Thyroid gland (tissue), 4 donors: ENCODE measurements around the gene PRKAA2.

ENCODE experiments used
- CTCF ChIP-seq, 6 experiments: fragments of 200-600 bp in 3 of 6; fragments of 450-650 bp in 3 of 6; sonication (generic) in 3 of 6; IDR thresholded peaks; one replicate each; pipeline ENCODE4 v1.5.1; 2016 to 2019; ENCODE audit warnings: antibody characterized with exemption in 6 of 6, mild to moderate bottlenecking in 2 of 6, inconsistent platforms in 1 of 6, moderate library complexity in 1 of 6
- POLR2A ChIP-seq, 2 donors: fragments of 450-650 bp; IDR thresholded peaks; one replicate each; pipeline ENCODE4 v1.6.1; 2017; ENCODE audit warnings: antibody characterized with exemption in 2 of 2, mild to moderate bottlenecking in 2 of 2, moderate library complexity in 1 of 2

DNA sequence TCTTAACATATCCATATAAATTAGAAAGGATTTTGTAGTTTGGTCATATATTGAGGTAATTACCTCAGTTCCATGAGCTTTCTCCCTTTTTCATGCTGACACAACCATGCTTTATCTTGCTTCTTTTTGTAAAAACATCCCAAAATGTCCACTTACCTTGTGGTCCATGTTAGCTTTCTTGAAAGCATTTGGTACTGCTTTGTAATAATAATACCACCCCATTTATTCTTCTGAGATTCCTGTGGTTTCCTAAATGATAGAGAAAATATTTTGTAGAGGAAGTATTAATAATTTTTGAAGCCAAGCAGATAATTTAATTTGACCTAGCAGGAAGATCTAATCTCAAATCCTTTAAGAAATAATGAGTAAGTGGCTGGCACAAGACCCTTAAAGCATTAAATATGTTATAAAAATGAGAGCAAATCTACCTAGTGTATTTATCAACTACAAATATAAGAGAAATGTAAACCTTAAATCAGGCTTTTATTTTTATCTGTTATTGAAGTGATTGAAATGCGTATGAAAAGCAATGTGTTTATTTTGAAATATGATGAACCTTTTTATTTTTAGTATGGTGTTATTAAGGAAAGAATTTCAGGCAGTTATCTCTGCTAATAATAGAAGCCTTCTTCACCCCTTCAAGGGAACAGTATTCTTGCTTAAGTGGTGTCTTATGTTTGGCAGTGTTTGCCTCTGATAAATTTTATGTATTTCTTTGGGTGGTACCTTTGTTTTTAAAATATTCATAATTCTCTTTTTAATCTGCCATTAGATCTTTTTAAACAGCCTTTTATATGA, 9.2 kb downstream of the PRKAA2 start:
- TF ChIP-seq CTCF (IDR thresholded peaks at IDR 0.05) = no peak
- TF ChIP-seq POLR2A (IDR thresholded peaks at IDR 0.05) = no peak
